NCI-H69 (cell line): ENCODE data around the gene ARTN.
A peak's percentile ranks its signal among the peaks of the same experiment; 100 is the strongest.

ENCODE experiments used
- DNase-seq: peaks from one replicate; lab custom pipeline; 2025; lab: John Stamatoyannopoulos, UW

The ARTN gene

DNA sequence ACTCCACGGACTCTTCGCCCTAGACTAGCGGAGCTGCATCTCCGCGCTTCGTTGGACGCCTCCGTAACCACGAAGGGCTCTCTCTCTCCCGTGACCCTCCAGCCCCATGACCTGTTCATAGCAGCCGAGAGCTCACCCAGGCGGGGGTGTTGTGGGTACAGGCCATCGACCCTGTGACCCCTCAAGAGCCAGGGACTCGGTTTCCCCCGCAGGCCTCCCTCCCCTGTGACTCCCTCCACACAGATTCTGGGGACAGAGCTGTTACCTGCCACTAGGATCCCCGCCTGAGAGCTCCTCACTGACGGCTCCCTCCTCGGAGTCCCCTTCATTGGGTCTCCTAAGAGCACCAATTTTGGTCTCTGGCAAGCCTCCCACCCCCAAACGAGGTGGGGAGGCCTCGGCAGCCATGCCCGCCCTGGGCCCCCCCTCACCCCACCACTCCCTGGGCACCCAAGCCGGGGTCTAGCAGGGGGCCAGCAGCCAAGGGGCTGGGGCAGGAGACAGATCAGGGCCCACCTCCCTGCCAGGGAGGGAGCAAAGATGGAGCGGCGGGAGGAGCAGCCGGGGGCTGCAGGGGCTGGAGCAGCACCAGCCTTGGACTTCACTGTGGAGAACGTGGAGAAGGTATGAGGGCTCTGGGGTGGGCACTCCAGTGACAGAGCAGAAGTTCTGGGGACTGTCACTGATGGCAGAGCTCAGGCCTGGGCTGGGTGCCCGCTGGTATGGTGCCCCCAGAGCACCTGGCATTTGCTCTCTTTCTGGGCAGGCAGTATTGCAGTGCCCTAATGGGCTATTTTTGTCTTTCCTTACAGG is 13.7 kb downstream of the ARTN start:
- peak; percentile 29 for DNase-seq

DNA sequence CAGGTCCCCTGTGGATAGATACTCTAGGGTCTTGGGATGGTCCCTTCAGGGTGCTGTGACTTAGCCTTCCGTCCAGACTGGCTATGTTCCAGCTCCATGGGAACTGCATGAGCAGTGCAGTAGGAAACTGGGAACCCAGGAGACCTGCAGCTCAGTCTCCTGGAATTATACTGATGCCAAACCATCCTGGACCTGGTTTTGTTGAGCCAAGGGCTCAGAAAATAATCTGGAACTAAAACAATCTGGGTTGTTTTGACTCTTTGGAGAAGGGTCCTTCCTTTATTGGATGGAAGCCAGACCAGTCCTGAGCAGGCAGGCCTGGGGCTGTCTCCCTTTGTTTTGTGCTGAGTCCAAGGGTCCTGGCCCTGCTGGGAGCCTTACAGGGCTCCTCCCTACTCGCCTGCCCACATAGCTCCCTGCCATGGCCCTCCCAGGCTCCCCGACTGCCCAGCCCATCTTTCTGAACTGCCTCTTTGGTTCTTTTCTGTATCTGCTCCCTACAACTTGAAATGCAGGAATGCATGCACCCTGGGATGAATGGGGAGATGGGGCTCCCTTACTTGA is 14.4 kb downstream of the ARTN start:
- DNase-seq: peak; percentile 55

GRCh38 chr1:43949678-43950077 is 16.1 kb downstream of the ARTN start:
- no peak for DNase-seq

- no peak for DNase-seq
These were observed 17.7 kb downstream of the ARTN start for GRCh38 chr1:43951021-43951985.

GRCh38 chr1:43952731-43953346 is 19.2 kb downstream of the ARTN start:
- peak; percentile 96 for DNase-seq

GRCh38 chr1:43953361-43953760 is 19.8 kb downstream of the ARTN start:
- DNase-seq: no peak

DNA sequence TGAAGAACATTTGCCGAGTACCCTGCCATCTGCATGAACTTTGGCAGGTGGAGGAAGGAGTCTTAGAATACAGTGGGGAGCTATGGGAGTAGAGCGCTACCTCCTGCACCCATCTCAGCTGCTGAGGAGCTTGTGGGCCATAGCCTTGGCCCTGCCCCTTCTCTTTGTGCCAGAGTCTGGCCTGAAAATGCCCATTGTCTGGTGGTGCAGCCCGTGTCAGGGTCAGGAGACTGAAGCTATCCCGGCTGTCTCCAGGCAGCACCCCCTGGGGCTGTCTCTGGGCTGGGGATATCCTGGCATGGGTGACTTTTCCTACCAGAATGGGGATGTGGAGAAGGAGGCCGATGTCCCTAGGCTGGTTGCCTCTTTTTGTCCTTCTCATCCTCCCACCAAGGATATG is 20.4 kb downstream of the ARTN start:
- no peak for DNase-seq

DNA sequence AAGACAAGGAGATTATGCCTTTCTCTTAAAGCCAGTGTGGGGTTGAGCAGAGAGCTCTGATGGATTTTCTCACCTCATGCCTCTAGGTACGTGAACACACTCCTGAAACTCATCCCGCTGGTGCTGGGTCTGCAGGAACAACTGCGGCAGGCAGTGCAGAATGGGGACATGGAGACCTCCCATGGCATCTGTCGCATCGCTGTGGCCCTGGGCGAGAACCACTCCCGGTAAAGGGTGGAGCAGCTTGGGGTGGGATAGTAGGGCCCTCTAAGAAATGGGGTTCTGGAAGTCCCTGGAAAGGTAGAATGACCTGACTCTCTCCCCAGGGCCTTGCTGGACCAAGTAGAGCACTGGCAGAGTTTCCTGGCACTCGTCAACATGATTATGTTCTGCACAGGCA is 22.6 kb downstream of the ARTN start:
- DNase-seq: no peak

- no peak for DNase-seq
These were observed 23.9 kb downstream of the ARTN start for GRCh38 chr1:43957407-43958040.

GRCh38 chr1:43958351-43959255 is 25.0 kb downstream of the ARTN start:
- no peak for DNase-seq

DNA sequence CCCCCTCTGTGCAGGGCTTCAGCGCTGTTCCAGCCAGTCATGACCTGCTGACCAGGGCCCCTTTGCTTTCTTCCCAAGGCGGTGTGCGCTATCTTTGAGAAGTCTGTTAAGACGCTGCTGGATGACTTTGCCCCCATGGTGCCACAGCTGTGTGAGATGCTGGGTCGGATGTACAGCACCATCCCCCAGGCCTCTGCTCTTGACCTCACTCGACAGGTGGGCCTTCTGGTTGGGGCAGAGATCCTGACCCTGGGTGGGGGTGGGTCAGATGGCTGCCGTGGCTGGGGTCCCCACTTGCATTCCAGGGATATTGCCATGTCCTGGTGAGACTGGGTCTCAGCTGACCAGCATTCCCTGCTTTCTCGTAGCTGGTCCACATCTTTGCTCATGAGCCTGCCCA is 27.2 kb downstream of the ARTN start:
- DNase-seq: no peak

DNA sequence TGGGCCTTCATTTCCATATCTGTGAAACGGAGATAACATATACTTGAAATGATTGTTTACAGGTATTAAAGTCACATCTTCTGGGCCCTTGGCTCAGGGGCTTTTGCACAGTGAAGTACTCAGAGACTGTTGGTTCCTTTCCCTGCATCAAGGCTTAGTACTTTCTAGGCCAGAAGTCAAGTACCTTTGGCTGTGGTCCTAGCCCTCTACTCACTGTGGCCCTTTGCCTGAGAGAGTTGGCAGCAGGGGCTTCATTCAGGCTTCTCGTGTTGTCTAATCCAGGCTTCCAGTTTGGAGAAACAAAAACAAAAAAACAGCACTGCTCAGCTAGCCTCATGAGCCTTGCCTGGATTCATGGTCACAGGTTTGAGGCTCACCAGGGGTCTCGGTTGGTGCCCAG is 28.1 kb downstream of the ARTN start:
- no peak for DNase-seq

DNA sequence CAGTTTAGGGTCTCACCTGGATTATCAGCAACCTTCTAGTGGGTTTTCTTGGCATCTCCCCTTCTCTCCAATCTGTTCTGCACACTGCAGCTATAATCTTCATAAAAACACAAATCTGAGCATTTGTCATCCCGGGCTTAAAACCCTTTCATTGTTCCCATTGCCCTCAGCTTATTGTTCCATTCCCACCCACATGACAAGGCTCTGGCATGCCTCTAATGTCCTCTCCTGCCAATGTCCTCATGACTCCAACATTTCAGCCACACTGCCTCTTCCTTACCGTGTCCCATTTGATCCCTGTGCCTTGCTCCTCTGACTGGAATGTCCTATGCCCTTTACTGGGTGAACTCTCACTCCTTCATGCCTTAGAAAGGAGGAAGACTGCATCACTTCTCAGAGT is 28.7 kb downstream of the ARTN start:
- DNase-seq: no peak

DNA sequence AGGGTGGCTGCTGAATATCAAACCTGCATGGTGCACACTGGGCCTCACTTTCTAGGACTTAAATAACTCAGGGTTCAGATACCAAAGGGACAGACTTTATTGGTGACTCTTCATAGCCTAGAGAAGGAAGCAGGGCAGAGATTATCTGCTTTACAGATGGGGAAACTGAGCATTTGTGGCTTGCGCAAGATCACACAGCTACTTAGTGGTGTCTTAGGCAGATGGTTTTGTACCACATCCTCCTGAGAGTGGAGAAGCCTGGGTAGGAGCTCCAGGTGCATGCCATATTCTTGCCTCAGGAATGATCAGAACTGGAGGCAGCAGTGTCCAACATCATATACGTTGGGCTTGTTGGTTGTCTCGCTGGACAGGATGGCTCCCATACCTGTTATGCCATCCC is 29.4 kb downstream of the ARTN start:
- no peak for DNase-seq

DNA sequence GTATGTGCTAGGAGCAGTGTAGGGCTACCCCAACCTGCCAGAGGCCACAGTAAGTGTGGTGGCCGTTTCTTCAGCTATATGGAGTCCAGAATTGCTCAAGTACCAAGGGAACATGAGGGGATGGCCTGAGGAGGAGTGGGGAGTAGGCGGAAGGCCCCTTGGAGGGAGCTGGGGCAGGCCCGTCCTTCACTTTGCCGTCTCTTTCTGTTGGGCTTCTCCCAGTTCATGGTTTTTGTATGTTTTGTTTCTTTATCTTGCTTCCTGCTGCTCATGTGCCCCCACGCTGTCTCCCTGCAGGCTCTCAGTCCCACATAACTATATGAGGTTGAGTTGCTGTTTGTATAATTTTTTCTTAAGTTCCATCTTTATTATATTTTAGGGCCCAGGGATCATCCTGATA is 30.3 kb downstream of the ARTN start:
- DNase-seq: no peak

DNA sequence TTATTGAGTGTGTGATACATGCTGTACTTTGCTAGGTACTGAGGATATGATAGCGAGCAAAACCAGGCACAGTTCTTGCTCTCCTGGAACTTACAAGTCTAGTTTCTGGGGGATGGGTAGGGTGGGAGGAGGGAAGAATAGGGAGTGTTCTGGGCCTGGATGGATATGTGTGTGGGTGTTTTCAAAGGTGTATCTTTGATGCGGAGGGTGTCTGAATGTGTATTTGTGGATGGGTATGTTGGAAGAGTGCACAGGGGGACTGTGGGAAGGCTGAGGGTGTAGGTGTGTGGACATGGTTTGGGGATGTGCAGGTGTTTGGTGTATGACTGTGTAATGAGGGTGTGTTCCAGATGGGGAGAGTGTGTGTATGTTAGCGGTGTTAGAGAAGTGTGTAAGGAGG is 31.7 kb downstream of the ARTN start:
- DNase-seq: no peak

- no peak for DNase-seq
These were observed 34.8 kb downstream of the ARTN start for GRCh38 chr1:43968348-43968948.

GRCh38 chr1:43969416-43969745 is 35.8 kb downstream of the ARTN start:
- no peak for DNase-seq

- peak; percentile 96 for DNase-seq
These were observed 36.3 kb downstream of the ARTN start, which contains the start of gene DPH2 for GRCh38 chr1:43969746-43970466. Gene DPH2, plus strand, starts transcription at chr1:43970010. Its CDS starts 166 bp downstream, at chr1:43970176.

GRCh38 chr1:43970502-43970901 is 36.9 kb downstream of the ARTN start:
- DNase-seq: no peak
